Ovary (tissue), 9 donors: ENCODE data around the gene PDE6D. TPM values are rescaled to one million over a fixed set of nuclear protein-coding genes. Genes with fewer than 3 reads are reported as not detected.
A peak's percentile ranks its signal among the peaks of the same experiment; 100 is the strongest.

Source experiments
- DNase-seq, 5 donors: peaks; one replicate each; pipeline ENCODE4 v3.0.0-alpha.2; 2019 to 2020
- H3K27ac ChIP-seq, 2 donors: fragments of 200-600 bp; one replicate each; pipeline versions ENCODE4 v1.5.1 to v1.8.0; 2019 to 2022
- H3K27me3 ChIP-seq: fragments of 200-600 bp; one replicate; pipeline ENCODE4 v1.8.0; 2022
- H3K36me3 ChIP-seq: fragments of 200-600 bp; sonication (generic); one replicate; pipeline ENCODE4 v1.5.1; 2019
- H3K4me1 ChIP-seq: one replicate; pipeline ENCODE4 v1.8.1; 2013; ENCODE audit warnings: mild to moderate bottlenecking, moderate library complexity; ENCODE audit not compliant: insufficient read depth
- H3K4me3 ChIP-seq: fragments of 200-600 bp; sonication (generic); one replicate; pipeline ENCODE4 v1.5.1; 2017
- H3K9me3 ChIP-seq, 2 donors: fragments of 200-600 bp in 1 of 2; sonication (generic) in 1 of 2; one replicate each; pipeline versions ENCODE4 v1.5.1 to v1.8.1; 2013 to 2019; ENCODE audit warnings: mild to moderate bottlenecking in 1 of 2, moderate library complexity in 1 of 2
- EP300 ChIP-seq: sonication (generic); formaldehyde crosslinking; IDR thresholded peaks from one replicate; pipeline ENCODE4 v1.6.1; 2017; ENCODE audit warnings: antibody characterized with exemption
- POLR2A ChIP-seq: fragments of 450-650 bp; IDR thresholded peaks from one replicate; pipeline ENCODE4 v1.6.1; 2017; ENCODE audit warnings: antibody characterized with exemption, mild to moderate bottlenecking, moderate library complexity
- WGBS, 3 donors: extraction: QIAGEN DNeasy Blood & Tissue Kit in 1 of 3; methylation state at CpG; one replicate each; pipeline versions ENCODE4 v1.1.5 to v1.1.7; 2013 to 2017; 5-methylcytosine and 5-hydroxymethylcytosine counted together
- intact Hi-C, 4 donors: fragments of 100-400 bp; cut with DNase I; formaldehyde crosslinking; loops; one replicate each; pipeline versions ENCODE4 v1.11.0 to v1.15.1; 2022 to 2023
- polyA plus RNA-seq, 2 donors: library from polyadenylated mRNA; stranded (reverse); fragments of 200-250 nt in 1 of 2; fragments of 350-450 nt in 1 of 2; fragmentation: Illumina TruSeq in 1 of 2; extraction: RNeasy Lipid Tissue Mini Kit (QIAGEN cat#74804) in 1 of 2; gene quantifications; one replicate each; pipeline ENCODE4 v1.2.3, GENCODE V29; 2013 to 2014
- total RNA-seq, 7 donors: library from RNA; depleted of rRNA in 2 of 7; stranded (reverse); fragments of >200 nt in 2 of 7; fragmentation: NEBNext Ultra II Directional in 3 of 7; extraction: Animal tissue kit (Norgen Biotek cat#: 25700) in 3 of 7; gene quantifications; one replicate each; pipeline versions ENCODE4 v1.1.0 to v1.2.4, GENCODE V29; 2016 to 2023
- TF ChIP-seq, protein P1 (sequence below), 3 donors: fragments of 450-650 bp in 2 of 3; fragments of 200-600 bp in 1 of 3; IDR thresholded peaks; one replicate each; pipeline versions ENCODE4 v1.5.1 to v1.8.0; 2016 to 2022; ENCODE audit warnings: antibody characterized with exemption in 3 of 3, mild to moderate bottlenecking in 1 of 3
- donor health status: DM: no; HTN: no; CAD: no; lungs with moderate emphysema.
- donor health status: DM: no; HTN: no; CAD: no.
- donor health status: Bipolar disorder and iron deficiency.
- donor health status: DM: yes; HTN: yes; CAD: no.
- donor health status: DM: no; HTN: no; CAD: no.
- donor health status: DM: yes; HTN: yes; CAD: no.

Gene PDE6D
- total and polyA plus RNA-seq, 9 donors, result 13.7 to 32.9 (median 17.8) TPM

DNA sequence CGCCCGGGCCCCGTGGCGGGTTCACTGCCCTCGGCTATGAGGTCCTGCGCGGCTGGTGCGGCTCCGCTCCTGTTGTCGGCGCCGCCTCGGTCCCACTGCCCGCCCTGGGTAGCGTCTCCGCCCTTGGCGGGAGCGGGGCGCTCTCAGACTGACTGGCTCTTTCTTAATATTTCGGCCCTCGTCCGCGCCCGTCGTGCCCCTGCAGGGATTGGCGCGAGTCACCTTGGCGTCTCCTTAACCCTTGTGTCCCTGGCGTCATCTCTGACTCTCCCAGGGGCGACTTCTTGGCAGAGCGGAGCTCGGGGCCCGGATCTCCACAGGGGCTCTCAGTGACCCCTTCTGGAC lies 71.5 kb downstream of the PDE6D start:
- intact Hi-C loops, result loop anchor here in 1 of 4 donors (5.0 kb wide), 1 partner anchor 47 kb away; no protein-coding TSS in a partner anchor
- peak overlapping the region; percentile 94 to 100 for H3K27ac ChIP-seq
- peak overlapping the region; percentile 77 for H3K4me3 ChIP-seq
- no peaks in the 10 kb centered on the region for H3K36me3 ChIP-seq
- peaks cover 21% of the 10 kb centered on the region for H3K4me1 ChIP-seq
- DNase-seq, result peak in 4 of 5 donors; percentile 47 to 70 (median 64)
- no peaks in the 10 kb centered on the region for H3K27me3 ChIP-seq
- TF ChIP-seq, protein P1, sequence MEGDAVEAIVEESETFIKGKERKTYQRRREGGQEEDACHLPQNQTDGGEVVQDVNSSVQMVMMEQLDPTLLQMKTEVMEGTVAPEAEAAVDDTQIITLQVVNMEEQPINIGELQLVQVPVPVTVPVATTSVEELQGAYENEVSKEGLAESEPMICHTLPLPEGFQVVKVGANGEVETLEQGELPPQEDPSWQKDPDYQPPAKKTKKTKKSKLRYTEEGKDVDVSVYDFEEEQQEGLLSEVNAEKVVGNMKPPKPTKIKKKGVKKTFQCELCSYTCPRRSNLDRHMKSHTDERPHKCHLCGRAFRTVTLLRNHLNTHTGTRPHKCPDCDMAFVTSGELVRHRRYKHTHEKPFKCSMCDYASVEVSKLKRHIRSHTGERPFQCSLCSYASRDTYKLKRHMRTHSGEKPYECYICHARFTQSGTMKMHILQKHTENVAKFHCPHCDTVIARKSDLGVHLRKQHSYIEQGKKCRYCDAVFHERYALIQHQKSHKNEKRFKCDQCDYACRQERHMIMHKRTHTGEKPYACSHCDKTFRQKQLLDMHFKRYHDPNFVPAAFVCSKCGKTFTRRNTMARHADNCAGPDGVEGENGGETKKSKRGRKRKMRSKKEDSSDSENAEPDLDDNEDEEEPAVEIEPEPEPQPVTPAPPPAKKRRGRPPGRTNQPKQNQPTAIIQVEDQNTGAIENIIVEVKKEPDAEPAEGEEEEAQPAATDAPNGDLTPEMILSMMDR (IDR thresholded peaks at IDR 0.05), result no peak
- TF ChIP-seq EP300 (no peak), POLR2A (no peak)
- WGBS, 3 donors, result 0 to 1% (median 1%) methylated on average over 30 to 33 of the region's 33 CpGs
- H3K9me3 ChIP-seq, result no peaks in the 10 kb centered on the region

DNA sequence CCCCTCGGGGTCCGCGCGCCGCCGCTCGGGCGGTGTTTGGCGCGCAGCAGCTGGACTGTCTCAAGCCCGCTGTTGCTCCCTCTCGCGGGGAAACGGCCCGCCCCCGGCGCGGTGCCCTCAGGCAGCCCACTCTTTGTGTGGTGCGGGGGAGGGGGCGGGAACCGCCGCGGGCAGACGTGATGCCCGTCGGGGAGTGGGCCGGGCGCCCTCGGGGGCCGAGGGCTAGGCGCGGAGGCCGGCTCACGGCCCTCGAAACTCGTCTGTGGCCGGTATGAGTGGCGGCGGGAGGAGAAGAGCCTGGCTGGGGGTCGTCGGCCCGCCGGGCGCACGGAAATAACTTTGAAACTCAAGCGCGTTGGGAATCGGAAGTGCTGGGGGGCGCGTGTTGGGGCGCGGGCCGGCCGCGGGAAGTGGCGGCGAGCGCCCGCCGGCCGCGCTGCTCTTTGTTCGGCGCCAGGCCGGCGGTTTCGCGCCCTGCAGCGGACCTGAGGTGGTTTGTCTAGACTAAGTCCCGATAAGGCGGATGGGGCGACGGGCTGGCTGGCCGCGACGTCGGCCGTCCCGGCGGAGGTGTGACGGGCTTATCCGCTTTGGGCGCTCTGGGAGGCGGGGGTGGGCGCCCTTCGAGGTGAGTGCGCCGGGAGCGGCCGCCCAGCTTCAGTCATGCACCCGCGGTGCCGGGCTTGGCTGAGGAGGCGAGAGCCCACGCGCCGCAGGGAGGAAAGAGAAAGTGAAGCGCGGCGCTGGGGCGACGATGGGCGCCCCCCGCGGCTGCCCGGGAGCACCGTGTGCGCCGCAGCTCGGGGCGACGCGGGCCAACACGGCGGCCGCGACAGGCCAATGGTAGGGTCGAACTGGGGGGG lies 72.1 kb downstream of the PDE6D start:
- DNase-seq, result peak; percentile 62 to 83 (median 78)
- H3K9me3 ChIP-seq, result no peaks in the 10 kb centered on the region
- no peaks in the 10 kb centered on the region for H3K36me3 ChIP-seq
- peaks cover 20% of the 10 kb centered on the region for H3K4me1 ChIP-seq
- H3K27me3 ChIP-seq, result no peaks in the 10 kb centered on the region
- intact Hi-C loops, result loop anchor here in 1 of 4 donors (5.0 kb wide), 1 partner anchor 47 kb away; no protein-coding TSS in a partner anchor
- WGBS, 3 donors, result 0 to 1% (median 1%) methylated on average over 77 to 118 of the region's 118 CpGs
- peak overlapping the region; percentile 94 to 100 for H3K27ac ChIP-seq
- peak overlapping the region; percentile 77 for H3K4me3 ChIP-seq
- TF ChIP-seq EP300, result no peak
- TF ChIP-seq POLR2A, result no peak
- TF ChIP-seq, protein P1 (IDR thresholded peaks at IDR 0.05), result peak in 1 of 3 donors; percentile 3

DNA sequence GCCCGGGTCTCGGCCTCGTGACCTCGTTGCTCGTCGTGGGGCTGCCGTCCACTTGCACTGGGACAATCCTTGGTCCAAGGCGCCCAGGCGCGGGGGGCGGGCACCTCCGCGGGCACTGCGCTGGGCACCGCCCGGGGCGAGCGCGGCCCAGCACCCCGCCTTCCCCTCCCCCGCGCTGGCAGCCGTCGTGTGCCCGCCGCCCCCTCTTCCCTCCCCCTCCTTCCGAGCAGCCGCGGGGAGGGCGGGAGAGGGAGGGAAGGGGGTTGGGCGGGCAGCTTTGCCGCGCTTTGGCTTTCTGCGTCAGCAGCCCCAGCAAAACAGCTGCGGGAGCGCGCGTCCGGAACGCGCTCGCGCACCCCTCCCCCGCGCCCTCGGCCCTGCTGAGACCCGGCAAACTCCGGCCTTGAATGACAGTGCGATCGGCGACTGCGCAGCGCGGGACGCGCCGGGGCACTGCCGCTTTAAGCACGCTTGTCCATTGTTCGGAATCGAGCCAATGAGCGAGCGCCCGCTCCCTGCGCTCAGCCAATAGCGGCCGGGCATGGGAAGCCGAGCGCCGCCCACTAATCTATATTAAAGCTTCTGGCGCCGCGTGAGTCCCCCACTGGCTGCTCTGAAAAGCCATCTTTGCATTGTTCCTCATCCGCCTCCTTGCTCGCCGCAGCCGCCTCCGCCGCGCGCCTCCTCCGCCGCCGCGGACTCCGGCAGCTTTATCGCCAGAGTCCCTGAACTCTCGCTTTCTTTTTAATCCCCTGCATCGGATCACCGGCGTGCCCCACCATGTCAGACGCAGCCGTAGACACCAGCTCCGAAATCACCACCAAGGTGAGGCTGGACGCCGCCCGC lies 72.9 kb downstream of the PDE6D start, which contains the start of gene PTMA:
PTMA (plus strand) TSS at position 599 of the 846 bp plus-strand sequence; CDS start at position 781, 182 bp downstream.
- H3K4me1 ChIP-seq, result peaks cover 13% of the 10 kb centered on the region

More for the DNA sequence above, 72.9 kb downstream of the PDE6D start, which contains the start of gene PTMA:
- 0 to 1% (median 1%) methylated on average over 58 to 90 of the region's 97 CpGs for WGBS, 3 donors
- DNase-seq, result peak; percentile 100
- Histone ChIP-seq H3K36me3 (no peaks in the 10 kb centered on the region), H3K27ac (peak within 1 kb of the TSS; percentile 100), H3K4me3 (peak within 1 kb of the TSS; percentile 81), H3K9me3 (no peaks in the 10 kb centered on the region), H3K27me3 (no peaks in the 10 kb centered on the region)
- TF ChIP-seq POLR2A (peak; percentile 96), EP300 (peak; percentile 77)
- TF ChIP-seq, protein P1 (IDR thresholded peaks at IDR 0.05), result peak in 2 of 3 donors; percentile 27 to 39
- intact Hi-C loops, result loop anchor here in 2 of 4 donors (2.0 to 5.0 kb wide), 2 partner anchors 46 to 103 kb away; no protein-coding TSS in a partner anchor
